Testis (tissue), 3 donors: ENCODE results near the gene DLGAP3. TPM values are rescaled to one million over a fixed set of nuclear protein-coding genes. Genes with fewer than 3 reads are reported as not detected.

Experiments used
- DNase-seq: peaks from one replicate; pipeline ENCODE4 v3.0.0-alpha.2; 2019
- H3K27ac ChIP-seq, 2 donors: fragments of 200-600 bp; sonication (generic); one replicate each; pipeline ENCODE4 v1.5.1; 2019
- H3K27me3 ChIP-seq: fragments of 200-600 bp; sonication (generic); one replicate; pipeline ENCODE4 v1.5.1; 2019
- H3K36me3 ChIP-seq: fragments of 200-600 bp; sonication (generic); one replicate; pipeline ENCODE4 v1.5.1; 2017; ENCODE audit warnings: low read depth; ENCODE audit errors: missing control alignments
- H3K4me1 ChIP-seq: fragments of 200-600 bp; sonication (generic); one replicate; pipeline ENCODE4 v1.5.1; 2019
- H3K4me3 ChIP-seq, 2 donors: fragments of 200-600 bp; sonication (generic); one replicate each; pipeline ENCODE4 v1.5.1; 2017 to 2019
- H3K9me3 ChIP-seq: fragments of 200-600 bp; sonication (generic); one replicate; pipeline ENCODE4 v1.5.1; 2017
- POLR2A ChIP-seq: fragments of 450-650 bp; IDR thresholded peaks from one replicate; pipeline ENCODE4 v1.6.1; 2017; ENCODE audit warnings: antibody characterized with exemption, mild to moderate bottlenecking, moderate library complexity
- WGBS, 2 donors: methylation state at CpG; one replicate each; pipeline ENCODE4 v1.1.5; 2018; 5-methylcytosine and 5-hydroxymethylcytosine counted together
- intact Hi-C: fragments of 100-400 bp; cut with DNase I; formaldehyde crosslinking; loops from one replicate; pipeline ENCODE4 v1.15.1; 2023; ENCODE audit warnings: low total_unique reads
- polyA plus RNA-seq: library from polyadenylated mRNA; stranded (reverse); fragments of 350-450 nt; fragmentation: Illumina TruSeq; extraction: RNeasy Lipid Tissue Mini Kit (QIAGEN cat#74804); gene quantifications from one replicate; pipeline ENCODE4 v1.2.3, GENCODE V29; 2014; ENCODE audit warnings: low read depth, low replicate concordance; ENCODE audit not compliant: insufficient read depth
- total RNA-seq, 2 donors: library from RNA; depleted of rRNA; stranded (reverse); fragments of >200 nt; gene quantifications; one replicate each; pipeline ENCODE4 v1.2.3, GENCODE V29; 2016
- TF ChIP-seq, protein P1 (sequence below), 3 experiments: fragments of 450-650 bp in 2 of 3; fragments of 200-600 bp in 1 of 3; sonication (generic) in 1 of 3; IDR thresholded peaks; one replicate each; pipeline ENCODE4 v1.5.1; 2016 to 2019; ENCODE audit warnings: antibody characterized with exemption in 3 of 3, mild to moderate bottlenecking in 2 of 3, moderate library complexity in 1 of 3

Gene DLGAP3
- total and polyA plus RNA-seq, 3 donors from 2014 or later = 10.6 to 22.5 (median 19.8) TPM

GRCh38 chr1:34831721-34832246, 97.7 kb downstream of the DLGAP3 start:
- Histone ChIP-seq H3K27me3 (no peaks in the 10 kb centered on the region), H3K9me3 (no peaks in the 10 kb centered on the region), H3K4me1 (no peaks in the 10 kb centered on the region), H3K27ac (no peak overlapping the region), H3K4me3 (no peak overlapping the region), H3K36me3 (no peaks in the 10 kb centered on the region)
- intact Hi-C loops = no loop called here
- WGBS, 2 donors = 53 to 62% methylated on average over 6 of the region's 6 CpGs
- TF ChIP-seq, protein P1, sequence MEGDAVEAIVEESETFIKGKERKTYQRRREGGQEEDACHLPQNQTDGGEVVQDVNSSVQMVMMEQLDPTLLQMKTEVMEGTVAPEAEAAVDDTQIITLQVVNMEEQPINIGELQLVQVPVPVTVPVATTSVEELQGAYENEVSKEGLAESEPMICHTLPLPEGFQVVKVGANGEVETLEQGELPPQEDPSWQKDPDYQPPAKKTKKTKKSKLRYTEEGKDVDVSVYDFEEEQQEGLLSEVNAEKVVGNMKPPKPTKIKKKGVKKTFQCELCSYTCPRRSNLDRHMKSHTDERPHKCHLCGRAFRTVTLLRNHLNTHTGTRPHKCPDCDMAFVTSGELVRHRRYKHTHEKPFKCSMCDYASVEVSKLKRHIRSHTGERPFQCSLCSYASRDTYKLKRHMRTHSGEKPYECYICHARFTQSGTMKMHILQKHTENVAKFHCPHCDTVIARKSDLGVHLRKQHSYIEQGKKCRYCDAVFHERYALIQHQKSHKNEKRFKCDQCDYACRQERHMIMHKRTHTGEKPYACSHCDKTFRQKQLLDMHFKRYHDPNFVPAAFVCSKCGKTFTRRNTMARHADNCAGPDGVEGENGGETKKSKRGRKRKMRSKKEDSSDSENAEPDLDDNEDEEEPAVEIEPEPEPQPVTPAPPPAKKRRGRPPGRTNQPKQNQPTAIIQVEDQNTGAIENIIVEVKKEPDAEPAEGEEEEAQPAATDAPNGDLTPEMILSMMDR (IDR thresholded peaks at IDR 0.05) = no peak
- TF ChIP-seq POLR2A = no peak
- no peak for DNase-seq

GRCh38 chr1:34829250-34829649, 100.2 kb downstream of the DLGAP3 start:
- DNase-seq = no peak
- no peaks in the 10 kb centered on the region for H3K27me3 ChIP-seq
- H3K36me3 ChIP-seq = no peaks in the 10 kb centered on the region
- TF ChIP-seq, protein P1 (IDR thresholded peaks at IDR 0.05) = no peak
- TF ChIP-seq POLR2A = no peak
- 65 to 86% methylated on average over 3 of the region's 3 CpGs for WGBS, 2 donors
- no peak overlapping the region for H3K4me3 ChIP-seq
- intact Hi-C loops = no loop called here
- peaks cover 8% of the 10 kb centered on the region for H3K4me1 ChIP-seq
- H3K9me3 ChIP-seq = no peaks in the 10 kb centered on the region
- H3K27ac ChIP-seq = no peak overlapping the region

- 63 to 81% methylated on average over 2 of the region's 2 CpGs for WGBS, 2 donors
- peaks cover 8% of the 10 kb centered on the region for H3K4me1 ChIP-seq
- no peak overlapping the region for H3K27ac ChIP-seq
- H3K27me3 ChIP-seq = no peaks in the 10 kb centered on the region
- TF ChIP-seq, protein P1 (IDR thresholded peaks at IDR 0.05) = no peak
- H3K36me3 ChIP-seq = no peaks in the 10 kb centered on the region
- intact Hi-C loops = no loop called here
- H3K9me3 ChIP-seq = no peaks in the 10 kb centered on the region
- no peak for DNase-seq
- H3K4me3 ChIP-seq = no peak overlapping the region
Observed at GRCh38 chr1:34828611-34829010, 100.8 kb downstream of the DLGAP3 start.

- Histone ChIP-seq H3K27ac (no peak overlapping the region), H3K4me1 (peaks cover 8% of the 10 kb centered on the region), H3K9me3 (no peaks in the 10 kb centered on the region), H3K27me3 (no peaks in the 10 kb centered on the region), H3K36me3 (no peaks in the 10 kb centered on the region), H3K4me3 (no peak overlapping the region)
- 75 to 87% methylated on average over 5 of the region's 5 CpGs for WGBS, 2 donors
- intact Hi-C loops = no loop called here
- no peak for DNase-seq
- TF ChIP-seq, protein P1 (IDR thresholded peaks at IDR 0.05) = no peak
- TF ChIP-seq POLR2A = no peak
Observed at GRCh38 chr1:34827341-34827941, 102.0 kb downstream of the DLGAP3 start.
